Suprapubic skin (tissue), 4 donors: ENCODE measurements around the gene PPFIA3. TPM values are rescaled to one million over a fixed set of nuclear protein-coding genes. Genes with fewer than 3 reads are reported as not detected.
A peak's percentile ranks its signal among the peaks of the same experiment; 100 is the strongest.

Source experiments
- DNase-seq, 2 donors: peaks; one replicate each; pipeline ENCODE4 v3.0.0-alpha.2; 2019; ENCODE audit warnings: low spot score in 2 of 2
- H3K27ac ChIP-seq: fragments of 200-600 bp; sonication (generic); one replicate; pipeline ENCODE4 v1.5.1; 2019
- H3K27me3 ChIP-seq: fragments of 200-600 bp; sonication (generic); one replicate; pipeline ENCODE4 v1.5.1; 2019
- H3K36me3 ChIP-seq: fragments of 200-600 bp; sonication (generic); one replicate; pipeline ENCODE4 v1.5.1; 2019
- H3K4me1 ChIP-seq: fragments of 200-600 bp; sonication (generic); one replicate; pipeline ENCODE4 v1.5.1; 2019
- H3K4me3 ChIP-seq: fragments of 200-600 bp; sonication (generic); one replicate; pipeline ENCODE4 v1.5.1; 2019; ENCODE audit warnings: mild to moderate bottlenecking
- H3K9me3 ChIP-seq: fragments of 200-600 bp; sonication (generic); one replicate; pipeline ENCODE4 v1.5.1; 2019
- CTCF ChIP-seq, 2 donors: fragments of 200-600 bp in 1 of 2; fragments of 450-650 bp in 1 of 2; sonication (generic) in 1 of 2; IDR thresholded peaks; one replicate each; pipeline ENCODE4 v1.5.1; 2016 to 2019; ENCODE audit warnings: antibody characterized with exemption in 2 of 2, mild to moderate bottlenecking in 1 of 2, moderate library complexity in 1 of 2
- EP300 ChIP-seq: sonication (generic); formaldehyde crosslinking; IDR thresholded peaks from one replicate; pipeline ENCODE4 v1.6.1; 2017; ENCODE audit warnings: antibody characterized with exemption
- POLR2A ChIP-seq, 2 donors: fragments of 450-650 bp; IDR thresholded peaks; one replicate each; pipeline ENCODE4 v1.6.1; 2017; ENCODE audit warnings: antibody characterized with exemption in 2 of 2, mild to moderate bottlenecking in 2 of 2, moderate library complexity in 2 of 2
- POLR2AphosphoS5 ChIP-seq, 3 donors: sonication (generic); formaldehyde crosslinking; IDR thresholded peaks; one replicate each; pipeline ENCODE4 v1.6.1; 2017; ENCODE audit warnings: antibody characterized with exemption in 3 of 3
- WGBS: methylation state at CpG from one replicate; pipeline ENCODE4 v1.1.5; 2018; 5-methylcytosine and 5-hydroxymethylcytosine counted together
- total RNA-seq, 4 donors: library from RNA; depleted of rRNA; stranded (reverse); fragments of >200 nt; gene quantifications; one replicate each; pipeline ENCODE4 v1.1.0, GENCODE V29; 2016

Gene PPFIA3
- total RNA-seq, 4 donors from 2014 or later = 42.7 to 50.1 (median 46.6) TPM

- Histone ChIP-seq H3K4me3 (no peak overlapping the region), H3K4me1 (peaks cover 55% of the 10 kb centered on the region), H3K36me3 (no peaks in the 10 kb centered on the region), H3K9me3 (no peaks in the 10 kb centered on the region), H3K27ac (no peak overlapping the region), H3K27me3 (no peaks in the 10 kb centered on the region)
- TF ChIP-seq CTCF (IDR thresholded peaks at IDR 0.05) = no peak
- no peak for TF ChIP-seq POLR2A (IDR thresholded peaks at IDR 0.05)
- TF ChIP-seq EP300 = no peak
- no peak for TF ChIP-seq POLR2AphosphoS5 (IDR thresholded peaks at IDR 0.05)
- DNase-seq = no peak
- WGBS = 61% methylated on average over 1 of the region's 1 CpG
These were observed 2.8 kb upstream of the PPFIA3 start for GRCh38 chr19:49116544-49116943.

GRCh38 chr19:49117677-49118564, 1.4 kb upstream of the PPFIA3 start:
- no peak for TF ChIP-seq CTCF (IDR thresholded peaks at IDR 0.05)
- no peak for TF ChIP-seq EP300
- DNase-seq = no peak
- Histone ChIP-seq H3K4me3 (peak overlapping the region; percentile 87), H3K9me3 (no peaks in the 10 kb centered on the region), H3K27me3 (no peaks in the 10 kb centered on the region), H3K4me1 (peaks cover 55% of the 10 kb centered on the region), H3K36me3 (no peaks in the 10 kb centered on the region), H3K27ac (peak overlapping the region; percentile 96)
- WGBS = 45% methylated on average over 15 of the region's 26 CpGs

GRCh38 chr19:49118565-49119410, 556 bp upstream of the PPFIA3 start, which contains the start of gene C19orf73:
C19orf73 (minus strand) TSS chr19:49119143; CDS start chr19:49119022, 121 bp downstream.
- Histone ChIP-seq H3K4me3 (peak within 1 kb of the TSS; percentile 87), H3K4me1 (peaks cover 48% of the 10 kb centered on the region), H3K27ac (peak within 1 kb of the TSS; percentile 96), H3K36me3 (no peaks in the 10 kb centered on the region), H3K9me3 (no peaks in the 10 kb centered on the region), H3K27me3 (no peaks in the 10 kb centered on the region)
- DNase-seq = peak; percentile 95 to 97
- WGBS = under 1% methylated on average over 23 of the region's 85 CpGs
- TF ChIP-seq POLR2AphosphoS5 (IDR thresholded peaks at IDR 0.05) (peak in 2 of 3 donors; percentile 65 to 79), EP300 (no peak), CTCF (IDR thresholded peaks at IDR 0.05) (peak; percentile 16 to 34), POLR2A (IDR thresholded peaks at IDR 0.05) (peak; percentile 7 to 18)

- peak overlapping the region; percentile 87 for H3K4me3 ChIP-seq
These were observed 960 bp downstream of the PPFIA3 start for GRCh38 chr19:49120325-49120683.

More at GRCh38 chr19:49120325-49120683, 960 bp downstream of the PPFIA3 start:
- DNase-seq = no peak
- Histone ChIP-seq H3K36me3 (no peaks in the 10 kb centered on the region), H3K27ac (no peak overlapping the region), H3K27me3 (no peaks in the 10 kb centered on the region), H3K4me1 (peaks cover 46% of the 10 kb centered on the region), H3K9me3 (no peaks in the 10 kb centered on the region)
- TF ChIP-seq CTCF (IDR thresholded peaks at IDR 0.05) (no peak), POLR2AphosphoS5 (IDR thresholded peaks at IDR 0.05) (no peak), EP300 (no peak), POLR2A (IDR thresholded peaks at IDR 0.05) (no peak)
- WGBS = 26% methylated on average over 7 of the region's 16 CpGs
